ENCODE data around the gene CHSY3.

DNA sequence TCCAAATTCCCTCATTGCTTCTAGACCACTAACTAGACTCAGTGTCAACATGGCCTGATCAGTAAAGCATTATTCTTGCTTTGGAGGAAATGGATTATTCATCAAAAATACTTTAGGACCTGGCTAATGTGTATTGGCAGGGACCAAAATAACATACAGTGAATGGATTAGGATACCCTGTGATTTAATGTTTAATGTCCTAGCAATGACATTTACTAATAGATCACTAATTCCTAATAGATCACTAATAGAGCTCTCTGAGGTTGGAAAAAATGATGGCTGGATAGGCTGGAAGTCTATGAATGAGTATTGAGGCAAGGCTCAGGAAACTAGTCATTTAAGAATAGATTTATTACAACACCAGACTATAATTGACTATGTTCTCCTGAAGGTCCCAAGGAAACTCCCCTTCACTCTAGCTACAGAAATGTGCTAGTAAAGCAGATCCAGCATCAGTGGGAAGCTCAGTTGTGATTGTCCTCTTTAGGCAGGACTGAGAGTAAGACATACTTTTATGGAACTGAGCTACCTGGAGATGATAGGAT lies 46.1 kb upstream of the CHSY3 start:
- TF ChIP-seq, protein P1, sequence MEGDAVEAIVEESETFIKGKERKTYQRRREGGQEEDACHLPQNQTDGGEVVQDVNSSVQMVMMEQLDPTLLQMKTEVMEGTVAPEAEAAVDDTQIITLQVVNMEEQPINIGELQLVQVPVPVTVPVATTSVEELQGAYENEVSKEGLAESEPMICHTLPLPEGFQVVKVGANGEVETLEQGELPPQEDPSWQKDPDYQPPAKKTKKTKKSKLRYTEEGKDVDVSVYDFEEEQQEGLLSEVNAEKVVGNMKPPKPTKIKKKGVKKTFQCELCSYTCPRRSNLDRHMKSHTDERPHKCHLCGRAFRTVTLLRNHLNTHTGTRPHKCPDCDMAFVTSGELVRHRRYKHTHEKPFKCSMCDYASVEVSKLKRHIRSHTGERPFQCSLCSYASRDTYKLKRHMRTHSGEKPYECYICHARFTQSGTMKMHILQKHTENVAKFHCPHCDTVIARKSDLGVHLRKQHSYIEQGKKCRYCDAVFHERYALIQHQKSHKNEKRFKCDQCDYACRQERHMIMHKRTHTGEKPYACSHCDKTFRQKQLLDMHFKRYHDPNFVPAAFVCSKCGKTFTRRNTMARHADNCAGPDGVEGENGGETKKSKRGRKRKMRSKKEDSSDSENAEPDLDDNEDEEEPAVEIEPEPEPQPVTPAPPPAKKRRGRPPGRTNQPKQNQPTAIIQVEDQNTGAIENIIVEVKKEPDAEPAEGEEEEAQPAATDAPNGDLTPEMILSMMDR (IDR thresholded peaks at IDR 0.05), result no peak
- no peak for TF ChIP-seq POLR2A (IDR thresholded peaks at IDR 0.05)
